ENCODE data around the gene GJD4.
A peak's percentile ranks its signal among the peaks of the same experiment; 100 is the strongest.

Gene GJD4

GRCh38 chr10:35579726-35580422 lies 25.3 kb upstream of the GJD4 start:
- DNase-seq (ENCODE audit: low spot score): no peak

DNA sequence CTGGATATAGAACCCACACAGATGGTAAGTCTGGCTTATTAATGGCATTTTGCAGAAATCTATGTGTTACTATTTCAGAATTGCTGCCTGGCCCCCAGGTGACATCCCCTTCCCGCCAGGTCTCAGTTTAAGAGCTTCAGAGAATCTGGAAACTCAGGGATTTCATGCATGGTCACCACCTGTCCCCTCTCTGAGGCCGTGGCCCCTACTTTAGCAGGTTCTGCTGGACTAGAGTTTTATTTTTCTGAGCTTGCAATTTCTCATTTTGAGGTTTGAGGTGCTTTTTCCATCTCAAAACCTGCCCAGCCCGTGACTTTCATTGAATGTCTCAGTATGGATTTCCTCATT lies 24.7 kb upstream of the GJD4 start:
- no peak for DNase-seq (ENCODE audit: low spot score)

DNA sequence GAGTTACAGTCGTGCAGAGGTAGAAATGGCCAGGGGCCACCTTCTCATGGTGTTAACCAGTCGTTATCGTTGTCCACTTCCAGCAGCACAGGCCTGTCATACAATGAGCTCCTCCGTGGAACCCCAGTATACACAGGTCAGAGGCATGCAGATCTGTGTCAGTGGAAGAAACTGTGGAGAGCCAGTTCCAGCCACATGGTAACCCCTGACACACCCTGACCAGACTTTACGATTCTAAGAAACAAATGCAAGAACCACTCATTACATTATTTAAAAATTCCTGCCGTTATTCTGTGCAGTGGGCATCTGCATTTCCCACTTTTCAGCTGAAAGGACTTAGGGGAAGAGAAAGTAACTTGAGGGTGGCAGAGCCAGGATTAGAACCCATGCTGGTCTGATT lies 23.5 kb upstream of the GJD4 start:
- DNase-seq (ENCODE audit: low spot score): no peak

DNA sequence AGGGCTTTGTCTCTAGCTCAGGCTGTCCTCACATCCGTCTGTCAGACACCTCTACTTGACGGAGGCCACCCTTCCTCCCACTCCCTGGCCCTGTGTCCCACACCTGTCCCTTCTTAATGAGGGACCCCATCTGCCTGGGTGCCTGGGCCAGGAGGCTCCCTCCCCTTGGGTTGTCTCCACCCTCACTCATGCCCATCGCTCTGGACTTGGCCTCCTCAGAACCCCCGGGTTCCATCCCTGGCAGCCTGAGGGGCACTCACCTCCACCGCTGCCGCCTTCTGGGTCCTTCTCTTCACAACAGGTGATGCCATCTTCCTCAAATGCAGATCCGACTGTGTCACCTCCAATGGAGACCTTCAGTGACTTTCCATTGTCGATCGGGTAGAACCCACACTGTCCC lies 20.2 kb upstream of the GJD4 start:
- DNase-seq (ENCODE audit: low spot score): no peak

DNA sequence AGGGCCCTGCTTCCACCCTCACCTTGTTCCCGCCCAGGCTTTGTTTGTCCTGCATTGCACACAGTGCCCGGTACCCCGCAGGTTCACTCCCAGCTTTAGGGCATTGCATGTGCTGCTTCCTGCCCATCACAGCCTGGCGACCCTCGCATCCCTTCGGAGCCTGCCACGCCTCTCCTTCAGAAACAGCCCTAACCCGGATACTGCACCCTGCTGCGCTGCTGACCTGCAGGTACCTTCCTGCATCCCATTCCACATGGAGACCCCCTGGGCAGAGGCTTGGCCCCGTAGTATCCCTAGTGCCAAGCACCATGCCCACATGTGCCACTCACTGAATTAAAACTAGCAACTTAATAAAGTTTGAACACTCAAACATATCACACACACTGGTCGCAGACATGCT lies 19.8 kb upstream of the GJD4 start:
- no peak for DNase-seq (ENCODE audit: low spot score)

GRCh38 chr10:35585903-35586535 lies 19.1 kb upstream of the GJD4 start:
- DNase-seq (ENCODE audit: low spot score): no peak

DNA sequence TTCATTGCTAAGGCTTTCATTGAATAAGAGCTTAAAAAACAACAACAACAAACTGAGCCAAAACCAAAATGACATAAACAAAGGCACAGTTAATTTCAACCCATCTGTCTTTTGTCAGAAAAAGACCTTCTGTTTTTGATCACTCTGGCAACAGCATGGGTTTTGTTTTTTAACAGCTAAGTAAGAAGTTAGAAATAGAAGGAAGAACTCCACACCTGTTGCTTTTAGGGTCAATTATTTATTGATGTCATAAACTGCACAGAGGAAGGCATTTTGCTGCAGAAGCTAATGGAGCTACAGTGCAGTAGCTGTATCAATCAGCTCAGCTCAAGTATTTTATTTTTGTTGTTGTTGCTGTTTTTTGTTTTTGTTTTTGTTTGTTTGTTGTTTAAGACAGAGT lies 16.3 kb upstream of the GJD4 start:
- DNase-seq (ENCODE audit: low spot score): no peak

DNA sequence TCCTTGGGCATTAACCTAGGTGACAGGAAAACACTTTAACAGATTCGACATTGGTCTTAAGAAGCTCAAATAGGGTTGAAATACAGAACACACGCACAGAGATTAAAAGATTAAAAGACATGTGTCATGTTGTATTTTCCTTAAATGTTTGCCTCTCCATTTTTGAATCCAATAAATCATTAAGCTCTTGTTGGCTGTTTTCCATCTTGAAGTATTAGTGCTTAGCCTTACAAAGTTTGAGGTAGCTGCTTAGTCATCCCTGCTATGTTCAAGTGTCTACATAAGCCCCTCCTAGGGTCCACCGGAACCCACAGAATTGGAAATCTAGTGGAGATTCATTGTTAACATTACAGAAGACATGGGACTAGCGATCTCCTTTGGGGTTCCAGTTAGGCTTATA lies 12.7 kb upstream of the GJD4 start:
- no peak for DNase-seq (ENCODE audit: low spot score)

DNA sequence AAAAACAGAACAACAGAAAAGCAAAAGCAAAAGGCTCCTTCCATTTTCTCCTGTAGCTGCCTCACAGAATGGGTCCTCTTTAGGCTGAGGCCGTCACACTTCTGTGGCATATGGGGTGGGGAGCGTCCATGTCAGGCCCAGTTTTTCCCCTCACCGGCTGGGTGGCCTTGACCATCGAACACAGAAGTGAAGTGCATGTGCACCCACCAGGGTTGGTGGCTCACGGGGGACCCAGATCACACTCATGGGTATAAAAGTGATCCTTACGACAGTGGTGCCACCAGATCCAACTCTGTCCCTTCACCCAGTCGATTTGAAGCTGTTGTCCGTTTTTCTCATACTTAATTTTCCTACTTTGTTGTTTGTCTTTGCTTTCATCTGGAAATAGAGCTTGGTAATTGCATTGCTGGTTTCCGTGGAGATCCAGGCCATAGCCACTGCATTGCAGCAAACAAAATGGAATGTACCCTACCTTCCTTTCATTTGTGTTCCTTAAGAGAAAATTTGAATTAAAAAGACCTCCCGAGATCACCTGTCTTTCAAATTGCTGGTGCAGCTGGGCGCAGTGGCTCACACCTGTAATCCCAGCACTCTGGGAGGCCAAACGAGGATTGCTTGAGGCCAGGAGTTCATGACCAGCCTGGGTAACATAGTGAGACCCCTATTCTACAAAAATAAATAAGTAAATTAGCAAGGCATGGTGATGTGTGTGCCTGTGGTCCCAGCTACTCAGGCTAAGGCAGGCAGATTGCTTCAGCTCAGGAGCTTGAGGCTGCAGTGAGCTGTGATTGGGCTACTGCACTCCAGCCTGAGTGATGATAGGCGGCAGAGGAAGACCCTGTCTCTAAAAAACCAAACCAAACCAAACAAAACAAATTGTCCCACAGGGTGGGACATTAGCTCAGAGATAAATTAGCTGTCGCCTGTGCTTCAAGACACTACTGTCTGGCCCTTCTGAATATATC lies 10.7 kb upstream of the GJD4 start:
- no peak for DNase-seq (ENCODE audit: low spot score)

GRCh38 chr10:35595106-35595505 lies 10.0 kb upstream of the GJD4 start:
- DNase-seq (ENCODE audit: low spot score): no peak

GRCh38 chr10:35598379-35598778 lies 6.8 kb upstream of the GJD4 start:
- no peak for DNase-seq (ENCODE audit: low spot score)

DNA sequence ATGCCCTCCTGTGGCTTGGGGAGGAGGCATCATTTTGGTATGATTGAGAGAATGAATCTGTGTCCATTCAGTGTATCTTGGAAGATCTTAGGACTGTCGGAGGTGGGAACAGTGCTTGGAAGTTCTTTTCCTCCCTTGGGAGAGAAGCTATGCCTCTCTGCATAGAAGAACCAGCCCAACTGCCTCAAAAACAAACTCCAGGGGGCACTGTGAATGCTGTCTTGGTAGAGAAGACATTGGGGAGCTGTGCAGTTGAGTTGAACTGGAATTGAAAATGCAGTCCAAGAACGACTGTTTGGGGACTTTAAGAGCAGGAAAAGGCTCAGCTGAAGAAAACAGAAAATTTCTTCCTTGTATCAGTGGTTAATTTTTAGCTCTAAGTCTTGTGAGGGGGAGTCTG lies 4.9 kb upstream of the GJD4 start:
- DNase-seq (ENCODE audit: low spot score): peak; percentile 13

GRCh38 chr10:35606430-35606829 lies 1.3 kb downstream of the GJD4 start:
- no peak for DNase-seq (ENCODE audit: low spot score)

- no peak for DNase-seq (ENCODE audit: low spot score)
These were observed 2.6 kb downstream of the GJD4 start for GRCh38 chr10:35607475-35608327.

- DNase-seq (ENCODE audit: low spot score): no peak
These were observed 3.2 kb downstream of the GJD4 start for GRCh38 chr10:35608328-35608672.

GRCh38 chr10:35611750-35612149 lies 6.6 kb downstream of the GJD4 start:
- no peak for DNase-seq (ENCODE audit: low spot score)

DNA sequence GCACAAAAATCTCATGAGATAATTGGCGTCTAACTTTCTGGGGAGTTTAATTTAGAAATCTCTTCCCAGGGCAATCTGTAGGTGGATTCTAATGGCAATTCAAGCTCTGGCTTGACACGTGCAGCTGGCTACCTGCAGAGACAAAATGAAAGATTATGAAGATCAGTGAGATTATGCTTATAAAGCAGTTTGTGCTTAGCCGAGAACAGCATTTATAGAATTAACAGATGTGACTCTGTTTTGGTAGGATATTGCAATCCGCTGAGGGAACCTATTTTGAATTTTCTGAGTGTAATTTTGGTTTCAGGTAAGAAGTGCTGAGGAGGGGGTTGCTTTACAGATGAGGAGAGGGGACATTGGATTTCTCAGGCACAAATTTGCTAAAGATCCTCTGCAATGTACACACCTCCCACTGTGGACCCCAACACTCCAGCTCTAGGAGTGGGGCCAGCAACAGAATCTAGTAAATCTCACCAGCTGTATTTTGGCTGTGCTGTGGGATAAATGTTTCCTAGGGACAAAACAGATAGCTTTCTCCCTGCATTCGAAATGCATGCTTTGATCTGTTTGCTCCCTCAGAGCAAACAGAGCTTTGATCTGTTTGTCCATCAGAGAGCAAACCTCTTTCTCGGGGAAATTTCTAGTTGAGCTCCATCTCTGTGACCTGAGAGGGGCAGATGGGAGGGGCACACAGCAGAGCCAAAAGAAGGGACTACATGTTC lies 7.4 kb downstream of the GJD4 start:
- DNase-seq (ENCODE audit: low spot score): no peak

DNA sequence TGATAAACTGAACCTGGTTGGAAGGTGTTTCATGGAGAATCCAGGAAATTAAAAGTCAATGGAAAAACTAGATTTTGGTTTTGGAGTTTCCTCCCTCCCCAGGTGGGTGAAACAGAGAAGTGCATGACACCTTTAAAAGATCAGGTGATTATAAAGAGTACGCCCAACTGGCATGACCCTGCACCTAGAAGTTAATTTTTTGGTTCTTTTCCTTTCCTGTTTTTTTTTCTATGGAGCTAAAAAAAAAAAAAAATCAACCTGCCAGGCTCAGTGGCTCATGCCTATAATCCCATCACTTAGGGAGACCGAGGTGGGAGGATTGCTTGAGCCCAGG lies 7.9 kb downstream of the GJD4 start:
- DNase-seq (ENCODE audit: low spot score): no peak

DNA sequence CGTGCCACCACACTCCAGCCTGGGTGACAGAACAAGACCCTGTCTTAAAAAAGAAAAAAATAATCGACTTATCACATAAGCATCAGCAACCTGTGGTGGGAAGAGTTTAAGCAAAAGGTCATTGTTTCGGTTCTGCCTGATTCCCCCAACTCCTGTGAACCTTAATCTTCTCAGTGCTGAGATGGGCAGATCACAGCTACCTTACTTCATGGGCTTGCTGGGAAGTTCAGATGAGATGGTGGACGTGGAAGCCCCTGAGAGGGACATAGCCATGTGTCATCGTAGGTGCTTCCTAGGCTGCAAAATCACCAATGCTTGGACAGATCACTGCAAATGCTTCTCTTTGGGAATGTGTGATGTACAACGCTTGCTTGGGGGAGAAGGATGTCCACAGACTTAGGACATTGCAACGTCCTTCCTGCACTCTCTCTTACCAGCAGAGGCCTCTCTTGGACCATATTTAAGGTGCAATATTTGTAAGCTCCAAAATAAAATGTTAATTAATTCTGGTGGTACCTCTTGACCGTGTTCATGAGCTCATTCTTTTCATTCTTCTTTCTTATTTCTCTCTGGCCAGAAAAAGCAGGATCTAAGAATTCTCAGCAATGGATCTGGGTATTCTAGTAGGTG lies 8.6 kb downstream of the GJD4 start:
- DNase-seq (ENCODE audit: low spot score): peak; percentile 18

GRCh38 chr10:35614312-35614711 lies 9.2 kb downstream of the GJD4 start:
- no peak for DNase-seq (ENCODE audit: low spot score)

DNA sequence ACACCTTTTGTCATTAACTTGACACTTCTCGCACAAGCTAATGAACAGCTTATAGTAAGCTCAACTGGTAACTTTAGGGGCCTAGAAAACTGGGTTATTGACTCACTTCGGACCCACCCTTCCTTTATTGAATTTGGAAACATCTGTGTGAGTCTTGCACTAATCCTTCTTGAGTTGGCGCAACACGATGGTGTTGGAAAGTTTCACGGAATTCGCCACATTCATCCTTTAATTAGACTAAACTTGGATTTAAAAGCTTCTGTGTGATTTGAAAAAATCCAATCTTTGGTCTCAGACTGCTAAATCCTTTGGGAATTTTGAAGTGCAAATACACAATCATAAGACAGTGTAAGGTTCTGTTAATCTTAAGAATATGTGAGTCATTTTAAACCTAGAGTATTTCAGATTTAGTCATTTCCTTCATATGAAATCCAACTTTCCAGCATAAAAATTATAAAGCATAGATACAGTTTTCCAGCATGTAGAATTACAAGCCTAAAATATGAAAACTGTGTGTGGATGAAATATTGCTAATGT lies 21.9 kb downstream of the GJD4 start:
- DNase-seq (ENCODE audit: low spot score): no peak
